Superior temporal gyrus (tissue), 1 donor: ENCODE data around the gene ANO10.

Source experiments
- DNase-seq: peaks from one replicate; pipeline ENCODE4 v3.0.0-alpha.2; 2016; ENCODE audit errors: extremely low spot score

Gene ANO10

DNA sequence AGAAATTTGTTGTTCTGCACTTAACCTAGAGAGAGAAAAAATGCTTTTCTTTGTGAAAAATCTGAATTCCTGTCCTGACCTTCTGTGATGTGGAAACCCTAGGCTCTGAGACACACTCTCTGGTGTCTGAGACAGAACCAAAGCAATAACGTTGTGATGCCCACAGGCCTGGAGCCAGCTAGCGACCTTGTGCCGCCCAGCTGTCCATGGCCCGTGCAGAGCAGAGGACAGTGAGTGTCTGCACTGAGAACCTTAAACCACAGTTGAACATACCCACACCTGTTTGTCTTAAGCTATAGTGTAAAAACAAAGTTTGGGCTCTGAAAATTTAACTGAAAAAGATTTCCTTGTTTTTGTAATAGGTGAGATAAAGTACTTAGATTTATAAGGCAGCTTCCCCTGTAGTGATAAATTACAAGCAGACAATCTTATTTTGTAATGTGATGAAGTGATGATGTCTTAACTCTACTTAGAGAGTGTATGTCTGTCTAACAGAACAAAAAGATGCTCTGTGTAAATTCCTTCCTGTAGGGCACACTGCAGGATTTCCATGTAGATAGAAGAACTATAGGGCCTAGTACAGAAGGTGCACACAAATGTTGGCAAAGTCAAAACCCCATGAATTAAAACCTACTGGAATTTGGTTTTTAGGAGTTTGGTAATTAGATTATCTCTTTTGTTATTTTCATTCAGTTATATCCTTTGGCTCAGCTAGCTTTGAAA lies 272.8 kb downstream of the ANO10 start:
- no peak for DNase-seq

DNA sequence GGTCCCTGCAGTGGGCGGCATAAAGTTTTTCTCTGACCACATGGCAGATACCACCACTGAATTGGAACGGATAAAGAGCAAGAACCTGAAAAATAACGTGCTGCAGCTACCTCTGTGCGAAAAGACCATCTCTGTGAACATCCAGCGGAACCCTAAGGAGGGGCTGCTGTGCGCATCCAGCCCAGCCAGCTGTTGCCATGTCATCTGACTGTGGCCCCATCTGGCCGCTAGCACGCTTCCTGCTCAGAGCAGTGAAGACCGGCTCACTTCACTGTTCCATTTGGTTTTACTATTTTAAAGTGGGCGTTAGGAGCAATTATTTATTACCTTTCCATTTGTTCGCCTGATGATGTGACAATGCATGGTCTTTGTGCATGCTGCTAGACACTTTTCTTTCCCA lies 273.5 kb downstream of the ANO10 start:
- no peak for DNase-seq

DNA sequence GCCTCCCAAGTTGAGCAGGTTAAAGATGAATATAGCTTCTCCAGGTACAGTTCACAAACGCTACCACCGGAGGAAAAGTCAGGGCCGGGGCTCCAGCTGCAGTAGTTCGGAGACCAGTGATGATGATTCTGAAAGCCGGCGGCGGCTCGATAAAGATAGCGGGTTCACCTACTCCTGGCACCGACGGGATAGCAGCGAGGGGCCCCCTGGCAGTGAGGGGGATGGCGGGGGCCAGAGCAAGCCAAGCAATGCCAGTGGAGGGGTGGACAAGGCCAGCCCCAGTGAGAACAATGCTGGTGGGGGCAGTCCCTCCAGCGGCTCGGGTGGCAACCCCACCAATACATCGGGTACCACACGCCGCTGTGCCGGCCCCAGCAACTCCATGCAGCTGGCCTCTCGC lies 274.0 kb downstream of the ANO10 start:
- no peak for DNase-seq

DNA sequence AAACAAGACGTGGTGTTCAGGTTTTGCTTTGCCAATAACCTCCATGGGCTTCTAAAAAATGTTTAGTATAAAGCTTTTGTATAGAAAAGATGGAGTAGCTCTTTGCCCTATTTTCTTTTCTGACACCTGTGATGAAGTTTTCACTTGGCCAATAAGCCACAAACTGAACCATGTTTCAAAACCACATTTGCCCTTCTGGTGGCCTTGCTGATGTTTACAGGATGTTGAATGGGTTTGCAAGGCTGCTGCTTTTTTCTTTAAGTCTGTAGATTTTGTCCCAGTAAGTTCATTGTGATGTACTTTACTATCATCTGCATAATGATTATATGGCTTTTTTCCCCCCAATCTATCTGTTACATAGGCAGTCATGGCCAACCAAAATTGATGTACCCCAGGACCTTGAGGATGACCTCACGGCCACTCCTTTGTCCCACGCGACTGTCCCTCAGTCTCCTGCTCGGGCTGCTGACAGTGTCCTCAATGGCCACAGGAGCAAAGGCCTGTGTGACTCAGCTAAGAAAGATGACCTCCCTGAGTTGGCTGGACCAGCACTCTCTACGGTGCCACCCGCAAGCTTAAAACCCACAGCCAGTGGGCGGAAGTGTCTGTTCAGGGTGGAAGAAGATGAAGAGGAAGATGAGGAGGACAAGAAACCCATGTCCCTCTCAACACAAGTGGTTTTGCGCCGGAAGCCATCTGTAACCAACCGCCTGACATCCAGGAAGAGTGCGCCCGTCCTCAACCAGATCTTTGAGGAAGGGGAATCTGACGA lies 274.6 kb downstream of the ANO10 start:
- DNase-seq: no peak

DNA sequence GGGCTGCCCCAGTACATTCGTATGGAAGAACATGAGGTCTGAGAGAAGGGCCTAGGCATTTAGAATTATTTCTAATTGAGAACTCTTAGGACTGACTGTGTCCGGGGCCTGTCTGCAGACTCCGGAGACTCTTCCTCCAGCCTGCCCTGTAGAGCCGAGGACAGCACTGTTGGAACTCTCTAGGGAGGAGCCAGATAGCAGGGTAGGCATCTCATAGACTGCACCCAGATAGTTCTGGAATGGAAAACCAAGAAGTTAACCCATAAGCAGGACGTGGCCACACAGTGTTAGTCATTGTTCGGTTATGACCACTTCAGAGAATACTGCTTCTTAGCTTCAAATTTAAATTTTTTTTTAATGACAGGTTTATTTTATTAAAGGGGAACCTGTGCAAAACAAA lies 275.9 kb downstream of the ANO10 start:
- DNase-seq: no peak

DNA sequence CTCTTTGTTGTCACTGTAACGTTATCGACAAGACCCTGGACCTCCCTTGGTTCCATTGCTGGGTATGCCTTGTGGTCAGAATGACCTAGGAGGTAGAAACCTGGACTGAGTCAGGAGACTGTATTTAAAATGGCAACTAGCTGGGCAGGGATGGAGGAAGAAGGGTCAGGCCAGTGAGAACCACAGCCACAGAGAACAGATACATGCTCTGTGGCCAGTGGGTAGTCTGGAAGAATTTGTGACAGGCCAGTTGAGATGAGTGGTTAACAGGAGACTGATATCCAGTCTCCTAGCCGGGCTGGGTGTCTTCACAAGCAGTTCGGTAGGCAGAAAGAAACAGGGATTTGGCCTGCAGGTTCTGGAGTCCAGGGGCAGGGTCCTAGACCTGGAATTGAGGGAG lies 276.6 kb downstream of the ANO10 start:
- DNase-seq: no peak

DNA sequence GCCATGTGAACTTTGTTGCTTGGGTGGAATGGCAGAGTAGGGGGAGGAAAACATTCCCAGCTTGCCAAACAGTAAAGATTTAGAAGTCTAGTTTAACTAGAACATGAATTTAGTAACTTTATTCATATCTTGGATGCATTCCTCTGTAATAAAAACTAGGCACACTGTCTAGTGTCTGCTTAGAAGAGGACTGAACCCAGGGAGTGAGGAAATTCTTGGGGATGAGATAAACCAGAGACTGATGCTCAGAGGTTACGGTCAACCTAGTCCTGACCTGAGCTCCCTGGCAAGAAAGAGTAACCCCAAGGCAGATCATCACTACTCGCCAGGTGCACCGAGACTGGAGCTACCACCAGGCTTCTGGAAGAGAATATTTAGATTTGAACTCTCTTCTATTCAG lies 277.3 kb downstream of the ANO10 start:
- no peak for DNase-seq

DNA sequence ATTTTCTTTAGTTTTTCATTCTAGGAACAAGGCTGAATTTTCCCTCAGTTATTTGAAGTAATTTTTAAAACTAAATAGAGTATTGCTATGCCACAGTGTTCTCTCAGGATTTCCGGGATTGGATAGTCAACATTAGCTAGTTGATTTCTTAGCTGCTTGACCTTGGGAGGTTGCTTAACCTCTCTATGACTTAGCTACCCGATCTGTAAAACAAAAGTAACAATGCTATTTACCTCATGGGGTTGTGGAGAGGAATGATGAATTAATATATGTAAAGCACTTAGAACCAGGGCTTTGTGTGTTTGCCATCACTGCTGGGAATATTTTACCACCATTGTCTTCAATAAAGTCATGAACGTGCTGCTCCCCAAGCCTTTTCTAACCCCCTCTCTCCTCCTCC lies 278.0 kb downstream of the ANO10 start:
- no peak for DNase-seq

DNA sequence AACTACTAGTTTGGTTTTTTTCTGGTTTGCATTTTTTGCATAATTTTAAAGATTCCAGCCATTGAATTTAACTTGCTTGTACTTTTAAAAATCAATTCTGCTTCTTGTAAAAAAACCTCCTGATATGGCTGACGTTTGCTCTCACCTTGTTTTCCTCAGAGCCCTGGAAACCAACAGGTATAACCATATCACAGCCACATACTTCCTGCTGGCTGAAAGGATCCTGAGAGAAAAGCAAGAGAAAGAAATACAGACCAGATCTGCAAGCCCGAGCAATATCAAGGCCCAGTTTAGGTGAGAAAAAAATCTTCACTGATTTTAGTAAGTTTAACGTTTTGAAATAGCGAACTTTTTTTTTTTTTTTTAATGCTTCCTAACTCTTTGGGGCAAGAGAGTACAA lies 278.6 kb downstream of the ANO10 start:
- DNase-seq: no peak

DNA sequence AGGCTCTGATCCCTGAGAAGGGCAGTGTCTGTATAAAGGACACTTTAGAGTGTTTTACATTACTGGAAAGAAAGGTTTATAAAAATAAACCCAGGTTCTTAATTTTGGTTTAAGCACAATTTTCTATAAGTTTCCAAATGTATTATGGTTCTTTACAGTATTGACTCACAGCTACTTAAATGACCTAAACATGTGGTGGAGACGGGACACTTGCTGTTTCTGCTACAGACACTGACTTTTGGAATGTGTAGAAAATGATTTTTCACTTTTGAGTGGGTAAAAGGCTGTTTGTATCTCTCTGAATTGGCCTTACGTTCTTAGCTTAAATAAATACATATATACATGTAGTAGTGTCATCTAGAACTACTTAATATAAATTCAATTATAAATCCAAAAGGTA lies 280.0 kb downstream of the ANO10 start:
- no peak for DNase-seq

DNA sequence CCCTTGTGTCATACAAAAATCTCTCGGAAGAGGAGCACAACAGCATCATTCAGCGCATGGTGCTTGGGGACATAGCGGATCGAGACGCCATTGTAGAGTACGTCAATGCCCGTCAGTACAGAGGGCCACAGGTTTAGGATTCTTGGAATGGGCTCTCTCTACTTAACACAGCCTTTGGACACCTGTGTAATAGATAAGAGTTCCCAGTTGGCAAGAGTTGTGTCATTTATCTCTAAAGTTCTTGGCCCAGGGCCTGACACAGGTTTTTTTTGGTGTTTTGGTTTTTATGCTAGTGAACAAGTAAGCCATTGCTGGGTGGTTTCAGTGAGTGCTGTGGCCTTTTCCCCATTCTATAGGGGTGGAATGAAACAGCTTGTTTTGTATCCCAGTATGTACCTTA lies 281.4 kb downstream of the ANO10 start:
- no peak for DNase-seq

DNA sequence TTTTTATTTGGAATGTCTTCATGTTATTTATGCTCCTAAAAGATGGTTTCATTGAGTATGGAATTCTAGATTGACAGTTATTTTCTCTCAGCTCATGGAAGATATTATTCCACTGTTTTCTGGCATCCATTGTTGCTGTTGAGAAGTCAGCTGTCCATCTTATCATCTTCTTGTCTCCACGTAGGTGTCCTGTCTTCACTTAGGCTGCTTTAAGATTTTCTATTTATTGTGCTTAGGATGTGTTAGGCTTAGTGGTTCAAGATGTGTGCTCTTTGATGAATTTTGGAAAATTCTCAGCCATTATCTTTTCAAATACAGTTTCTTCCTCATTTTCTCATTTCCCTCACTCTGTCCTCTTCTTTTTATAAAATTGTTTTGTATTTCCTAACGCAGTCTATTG lies 283.5 kb downstream of the ANO10 start:
- no peak for DNase-seq

DNA sequence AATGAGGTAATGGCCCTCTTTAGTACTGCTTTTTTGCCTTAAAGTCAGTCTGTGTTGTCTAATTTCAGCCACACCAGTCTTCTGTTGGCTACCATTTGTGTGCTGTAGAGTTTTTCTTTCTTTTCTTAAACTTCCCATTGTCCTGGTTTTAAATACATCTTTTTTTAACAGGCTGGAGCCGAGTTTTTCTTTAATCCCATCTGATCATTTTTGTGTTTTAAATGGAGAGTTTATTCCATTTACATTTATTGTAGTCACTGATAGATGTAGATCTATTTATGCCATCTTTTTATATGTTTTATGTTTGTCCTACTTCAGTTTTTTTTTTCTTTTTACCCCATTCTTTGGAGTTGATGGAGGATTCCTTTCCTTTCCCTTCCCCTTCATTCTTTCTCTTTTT lies 286.0 kb downstream of the ANO10 start:
- DNase-seq: no peak

DNA sequence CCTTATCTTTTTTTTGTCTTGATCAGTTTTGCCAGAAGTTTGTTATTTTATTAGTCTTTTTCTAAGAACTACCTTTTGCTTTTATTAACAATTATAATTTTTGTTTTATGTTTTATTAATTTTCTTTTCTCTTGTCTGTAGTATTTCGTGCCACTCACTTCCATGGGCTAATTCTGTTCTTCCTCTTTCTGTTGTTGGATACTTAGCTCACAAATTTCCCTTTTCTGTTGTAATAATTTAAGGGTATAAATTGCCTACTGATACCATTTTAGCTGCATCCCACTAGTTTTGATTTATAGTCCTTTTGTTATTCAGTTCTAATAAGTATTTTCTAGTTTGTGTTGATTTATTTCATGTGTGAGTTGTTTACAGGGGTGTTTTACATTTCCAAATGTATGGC lies 286.8 kb downstream of the ANO10 start:
- no peak for DNase-seq

DNA sequence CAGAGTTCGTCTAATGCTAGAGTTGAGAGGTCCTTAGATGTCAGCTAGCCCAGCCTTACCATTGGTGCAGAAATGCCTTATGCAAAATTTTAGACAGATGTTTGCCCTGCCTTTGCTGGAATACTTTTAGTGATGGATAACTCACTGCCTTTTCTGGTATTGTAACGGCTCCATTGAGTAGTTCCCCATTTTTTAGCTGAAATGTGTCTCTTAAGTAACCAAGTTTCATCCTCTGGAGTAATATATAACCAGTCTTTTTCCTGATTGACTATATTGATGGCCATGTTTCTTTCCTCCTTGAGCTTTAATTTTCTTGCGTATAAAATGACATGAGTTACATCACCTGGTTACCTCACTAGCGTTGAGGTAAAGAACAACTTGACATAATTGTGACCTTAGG lies 290.4 kb downstream of the ANO10 start:
- DNase-seq: no peak

DNA sequence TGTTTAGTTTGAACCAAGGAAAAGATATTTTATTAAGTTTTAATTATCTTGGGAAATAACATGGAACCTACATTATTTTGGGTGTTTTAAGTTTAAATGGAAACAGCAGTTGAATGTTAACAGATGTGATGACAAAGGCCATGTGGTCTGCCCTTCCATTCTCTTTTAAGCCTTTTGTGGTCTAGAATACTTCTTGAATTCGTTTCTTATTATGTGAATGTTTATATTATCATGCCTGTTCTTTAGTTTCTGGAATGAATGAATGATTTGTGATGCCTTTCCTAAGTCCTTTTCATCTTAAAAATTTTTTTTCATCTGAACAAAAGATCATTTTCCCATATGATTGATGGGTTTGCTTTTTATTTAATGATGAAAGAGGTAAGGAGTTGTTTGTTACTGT lies 290.8 kb downstream of the ANO10 start:
- DNase-seq: no peak

DNA sequence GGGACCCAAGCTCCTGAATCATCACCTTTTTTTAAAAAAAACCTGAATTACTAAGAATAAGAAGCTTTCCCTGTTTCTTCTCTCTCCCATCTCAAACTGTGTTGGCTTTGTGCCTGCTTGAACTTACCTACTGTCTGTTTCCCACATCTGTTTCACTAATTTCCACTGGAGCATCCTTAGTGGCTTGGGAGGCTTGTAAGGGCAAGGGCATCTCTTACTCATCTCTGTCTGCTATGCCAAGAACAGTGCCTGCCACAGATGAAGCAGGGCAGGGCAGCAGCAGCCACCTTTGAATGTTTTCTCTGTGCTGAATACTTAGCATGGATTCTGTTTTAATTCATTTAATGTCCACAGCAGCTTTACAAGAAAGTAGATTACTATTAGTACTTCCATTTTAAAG lies 293.2 kb downstream of the ANO10 start:
- DNase-seq: no peak

DNA sequence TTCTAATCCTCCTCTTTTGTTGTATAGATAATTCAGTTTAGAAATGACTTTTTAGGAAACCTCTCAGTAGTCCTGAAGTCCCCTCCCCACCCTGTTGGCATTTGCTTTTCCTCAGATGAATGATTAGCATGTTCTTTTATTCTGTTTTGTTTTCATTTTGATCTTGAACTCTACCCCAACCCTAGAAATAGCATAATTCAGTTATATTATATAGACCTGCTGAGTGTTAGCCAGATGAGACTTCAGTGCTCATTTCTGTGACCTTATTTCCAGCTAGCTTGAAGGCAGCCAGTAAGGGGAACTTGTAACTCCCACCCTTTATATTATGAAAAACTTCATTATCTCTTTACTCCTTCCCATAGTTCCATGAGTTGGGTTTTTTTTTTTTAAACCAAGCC lies 294.2 kb downstream of the ANO10 start:
- no peak for DNase-seq

DNA sequence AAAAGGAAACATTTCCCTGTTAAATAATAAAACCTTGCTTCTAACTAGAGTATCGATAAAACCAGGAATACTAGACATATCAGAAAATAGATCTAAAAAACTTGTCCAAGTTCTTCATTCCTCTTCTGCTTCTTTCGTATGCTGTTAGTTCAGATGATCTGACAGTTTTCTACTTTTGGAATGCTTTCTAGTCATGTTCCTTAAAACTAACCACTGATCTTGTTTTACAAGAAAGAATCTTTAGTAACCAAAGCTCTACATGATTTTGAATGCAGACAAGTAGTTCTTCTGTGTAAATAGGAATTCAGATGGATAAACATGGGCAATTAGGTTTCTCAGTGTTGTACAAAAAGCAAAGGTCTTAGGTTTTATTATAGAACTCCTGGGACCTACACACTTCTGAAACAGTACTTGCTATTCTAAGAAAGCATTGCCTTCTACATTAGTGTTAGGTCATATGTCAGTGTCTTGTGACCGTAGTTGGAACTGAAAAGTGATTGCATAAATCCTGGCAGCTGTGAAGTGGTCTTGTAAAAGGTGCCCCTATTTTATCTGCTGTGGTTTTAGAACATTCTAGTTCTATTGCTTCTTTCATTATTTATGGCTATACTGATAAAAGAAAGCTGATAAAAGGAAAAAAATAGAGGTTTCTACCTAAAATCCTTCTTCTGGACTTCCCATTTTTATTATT lies 294.8 kb downstream of the ANO10 start:
- peak; percentile 38 for DNase-seq

DNA sequence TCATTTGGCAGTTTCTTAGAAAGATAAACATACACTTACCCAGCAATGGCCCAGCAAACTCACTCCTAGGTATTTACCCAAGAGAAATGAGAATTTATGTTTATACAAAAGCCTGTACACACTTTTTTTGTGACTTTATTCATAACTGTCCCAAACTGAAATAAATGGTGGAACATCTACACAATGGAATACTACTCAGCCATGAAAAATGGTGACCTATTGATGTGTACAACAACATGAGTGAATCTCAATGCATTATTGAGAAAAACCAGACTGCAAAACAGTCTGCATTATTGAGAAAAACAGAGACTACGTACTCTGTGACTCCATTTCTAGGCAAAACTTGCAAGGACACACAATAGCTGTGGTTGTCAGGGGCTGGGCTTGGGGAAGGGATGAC lies 298.3 kb downstream of the ANO10 start:
- no peak for DNase-seq

DNA sequence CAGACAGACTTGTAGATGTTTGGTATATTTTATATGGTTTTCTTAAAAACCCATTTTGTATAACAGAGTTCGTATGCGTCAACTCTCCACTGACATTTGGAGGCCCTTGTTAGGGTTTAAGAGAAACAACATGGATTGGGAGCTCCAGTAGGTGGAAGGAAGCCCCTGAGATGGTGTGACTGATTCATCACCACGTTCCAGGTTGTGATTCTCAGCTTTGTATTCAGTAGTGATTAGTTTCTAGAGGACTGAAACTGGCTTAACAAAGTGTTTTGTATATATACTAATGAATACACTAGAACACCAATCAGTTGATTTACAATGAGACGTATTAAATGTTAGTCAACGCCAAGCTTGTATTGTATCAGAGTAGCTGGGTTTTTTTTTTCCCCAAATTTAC lies 301.5 kb downstream of the ANO10 start:
- DNase-seq: no peak

DNA sequence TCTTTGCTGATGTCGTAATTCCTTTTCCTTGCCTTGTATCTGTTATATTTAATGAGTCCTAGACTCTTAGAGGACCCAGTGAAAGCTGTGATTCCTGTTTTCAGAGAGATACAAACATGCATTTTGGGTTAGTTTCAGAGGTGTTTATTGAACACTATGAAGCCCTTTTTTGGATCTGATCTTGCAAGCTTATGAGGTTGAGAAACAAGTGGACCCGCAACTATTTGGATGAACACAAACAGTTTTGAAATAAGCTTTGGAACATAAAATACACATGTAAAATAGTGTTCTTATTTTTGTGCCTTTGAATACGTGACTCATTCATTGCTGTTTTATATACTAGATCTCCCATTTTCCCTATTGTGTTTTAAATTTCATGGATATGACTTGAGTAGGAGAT lies 302.0 kb downstream of the ANO10 start:
- DNase-seq: no peak

DNA sequence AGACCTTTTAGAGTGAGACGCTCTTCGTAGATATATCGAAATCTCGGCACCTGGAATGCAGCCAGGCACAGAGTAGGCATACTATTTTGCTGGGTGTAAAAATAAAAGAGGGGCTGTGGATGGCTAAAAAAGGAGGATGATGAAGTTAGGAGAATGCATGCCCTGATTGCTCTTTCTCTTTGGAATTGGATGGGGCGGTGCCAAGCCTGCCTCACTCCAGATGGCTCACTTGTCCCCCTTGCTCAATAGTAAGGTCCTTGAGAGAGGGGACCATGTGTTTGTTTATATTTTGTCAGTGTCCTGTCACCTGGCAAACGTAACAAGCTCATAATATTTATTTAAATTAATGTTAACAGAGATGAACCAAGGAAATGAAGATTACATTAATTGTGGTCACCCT lies 302.4 kb downstream of the ANO10 start:
- DNase-seq: no peak
